VCaP (cell line): ENCODE measurements around the gene SERPINA7.

Experiments used
- H3K27ac ChIP-seq: fragments of 450-650 bp; 2 replicates; pipeline ENCODE4 v1.5.1; 2017
- TF ChIP-seq, protein P1 (sequence below): fragments of 450-650 bp; conservative IDR thresholded peaks from 2 replicates; pipeline ENCODE4 v1.5.1; 2017; ENCODE audit warnings: mild to moderate bottlenecking, moderate library complexity

The SERPINA7 gene, protein sequence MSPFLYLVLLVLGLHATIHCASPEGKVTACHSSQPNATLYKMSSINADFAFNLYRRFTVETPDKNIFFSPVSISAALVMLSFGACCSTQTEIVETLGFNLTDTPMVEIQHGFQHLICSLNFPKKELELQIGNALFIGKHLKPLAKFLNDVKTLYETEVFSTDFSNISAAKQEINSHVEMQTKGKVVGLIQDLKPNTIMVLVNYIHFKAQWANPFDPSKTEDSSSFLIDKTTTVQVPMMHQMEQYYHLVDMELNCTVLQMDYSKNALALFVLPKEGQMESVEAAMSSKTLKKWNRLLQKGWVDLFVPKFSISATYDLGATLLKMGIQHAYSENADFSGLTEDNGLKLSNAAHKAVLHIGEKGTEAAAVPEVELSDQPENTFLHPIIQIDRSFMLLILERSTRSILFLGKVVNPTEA

DNA sequence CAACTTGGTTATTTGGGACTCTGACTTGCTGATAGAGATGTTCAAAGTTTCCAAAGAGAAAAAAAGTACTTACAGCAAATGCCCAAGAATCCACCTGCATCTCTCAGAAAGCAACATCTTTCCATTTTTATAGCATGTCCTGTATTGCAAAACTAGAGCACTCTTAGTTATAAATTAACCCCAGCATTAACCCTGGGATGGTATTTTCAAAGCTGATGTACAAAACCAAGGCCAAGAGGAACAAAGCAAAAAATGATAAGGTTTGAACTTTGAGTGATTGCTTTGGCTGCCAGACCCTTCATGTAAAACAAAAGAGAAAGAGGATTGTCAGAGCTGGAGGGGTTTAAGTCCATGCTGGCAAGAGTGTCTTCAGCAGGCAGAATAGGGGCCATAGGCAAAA lies at the start of gene SERPINA7:
Gene SERPINA7, minus strand, starts transcription at position 103 of the 400 bp plus-strand sequence. CDS start 1,669 bp downstream, outside the sequence.
- TF ChIP-seq, protein P1, sequence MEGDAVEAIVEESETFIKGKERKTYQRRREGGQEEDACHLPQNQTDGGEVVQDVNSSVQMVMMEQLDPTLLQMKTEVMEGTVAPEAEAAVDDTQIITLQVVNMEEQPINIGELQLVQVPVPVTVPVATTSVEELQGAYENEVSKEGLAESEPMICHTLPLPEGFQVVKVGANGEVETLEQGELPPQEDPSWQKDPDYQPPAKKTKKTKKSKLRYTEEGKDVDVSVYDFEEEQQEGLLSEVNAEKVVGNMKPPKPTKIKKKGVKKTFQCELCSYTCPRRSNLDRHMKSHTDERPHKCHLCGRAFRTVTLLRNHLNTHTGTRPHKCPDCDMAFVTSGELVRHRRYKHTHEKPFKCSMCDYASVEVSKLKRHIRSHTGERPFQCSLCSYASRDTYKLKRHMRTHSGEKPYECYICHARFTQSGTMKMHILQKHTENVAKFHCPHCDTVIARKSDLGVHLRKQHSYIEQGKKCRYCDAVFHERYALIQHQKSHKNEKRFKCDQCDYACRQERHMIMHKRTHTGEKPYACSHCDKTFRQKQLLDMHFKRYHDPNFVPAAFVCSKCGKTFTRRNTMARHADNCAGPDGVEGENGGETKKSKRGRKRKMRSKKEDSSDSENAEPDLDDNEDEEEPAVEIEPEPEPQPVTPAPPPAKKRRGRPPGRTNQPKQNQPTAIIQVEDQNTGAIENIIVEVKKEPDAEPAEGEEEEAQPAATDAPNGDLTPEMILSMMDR = no peak

DNA sequence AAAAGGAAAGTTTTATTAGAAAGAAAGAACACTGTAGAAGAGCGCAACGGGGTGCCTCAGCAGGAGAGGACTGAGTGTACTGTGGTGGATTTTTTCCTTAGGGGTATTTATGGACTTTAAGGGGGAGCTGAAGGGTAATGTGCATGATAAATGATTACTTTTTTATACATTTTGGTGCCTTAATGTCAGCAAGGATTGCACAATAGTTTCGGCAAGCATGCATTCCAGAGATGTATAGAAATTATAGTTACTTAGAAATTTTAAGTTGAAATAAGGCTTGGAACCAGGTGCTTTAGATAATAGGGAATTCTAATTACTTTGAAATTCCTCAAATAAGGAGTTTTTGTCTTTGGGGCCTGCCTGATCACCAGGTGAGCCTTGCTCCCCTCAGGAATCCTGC lies 30.5 kb upstream of the SERPINA7 start:
- TF ChIP-seq, protein P1 = no peak

More for the DNA sequence above, at the start of gene SERPINA7:
- no peak within 1 kb of the TSS; the same call in 1 of the 2 replicates for H3K27ac ChIP-seq

DNA sequence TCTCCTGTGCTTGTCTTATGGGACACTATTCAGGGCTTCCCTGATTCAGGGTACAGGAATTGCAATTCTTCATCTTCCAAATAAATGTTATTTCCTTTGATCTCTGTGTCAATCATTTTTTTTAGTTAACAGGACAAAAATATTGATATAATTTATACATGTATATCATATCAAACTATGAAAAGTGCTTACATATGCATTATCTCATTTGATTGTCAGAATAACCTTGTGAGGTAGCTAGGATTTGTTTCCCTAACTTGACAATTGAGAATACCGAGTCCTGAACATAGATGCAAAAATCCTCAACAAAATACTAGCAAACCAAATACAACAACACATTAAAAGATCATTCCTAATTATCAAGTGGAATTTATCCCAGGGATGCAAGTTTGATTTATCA lies 11.5 kb upstream of the SERPINA7 start:
- H3K27ac ChIP-seq = no peak overlapping the region
- TF ChIP-seq, protein P1 = no peak

More for the DNA sequence above, 30.5 kb upstream of the SERPINA7 start:
- no peak overlapping the region for H3K27ac ChIP-seq

DNA sequence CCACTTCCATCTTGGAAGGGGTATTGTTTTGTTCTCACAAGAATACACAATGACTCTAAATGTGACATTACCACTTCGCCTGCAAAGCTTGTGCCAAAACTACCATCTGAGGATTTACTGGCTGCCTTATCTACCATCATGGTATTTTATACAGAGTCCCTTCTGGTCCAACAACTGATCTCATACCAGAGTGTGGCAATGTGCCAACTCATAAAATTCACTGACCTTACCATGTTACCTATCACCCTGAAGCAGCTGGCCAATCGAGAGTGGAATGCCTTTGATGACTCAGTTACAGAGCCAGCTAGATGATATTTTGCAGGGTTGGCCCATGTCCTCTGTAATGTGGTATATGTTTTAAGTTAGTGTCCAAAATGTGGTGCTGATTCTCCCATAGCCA lies 3.8 kb upstream of the SERPINA7 start:
- peak overlapping the region; percentile 66 for H3K27ac ChIP-seq
- TF ChIP-seq, protein P1 = no peak

DNA sequence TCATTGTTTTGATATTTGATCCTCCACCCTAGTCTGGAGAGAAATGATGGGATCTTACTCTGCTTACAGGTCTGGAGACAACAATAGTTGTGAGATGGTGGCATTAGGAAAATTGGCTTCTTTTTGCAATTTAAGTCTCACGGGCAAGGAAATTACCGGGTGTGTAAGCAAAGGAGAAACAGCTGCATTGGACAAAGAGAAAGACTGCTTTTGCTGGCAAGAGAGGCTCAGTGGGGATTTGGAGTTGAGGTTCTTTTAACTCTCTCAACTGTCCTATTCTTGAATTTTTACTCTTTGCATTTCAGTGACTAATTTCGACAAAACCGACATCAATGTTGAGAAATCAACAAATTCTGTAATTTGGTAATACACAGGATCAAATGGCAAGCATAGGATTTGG lies 2.3 kb upstream of the SERPINA7 start:
- TF ChIP-seq, protein P1 = no peak
- peak overlapping the region; percentile 66; the same call in 1 of the 2 replicates for H3K27ac ChIP-seq

DNA sequence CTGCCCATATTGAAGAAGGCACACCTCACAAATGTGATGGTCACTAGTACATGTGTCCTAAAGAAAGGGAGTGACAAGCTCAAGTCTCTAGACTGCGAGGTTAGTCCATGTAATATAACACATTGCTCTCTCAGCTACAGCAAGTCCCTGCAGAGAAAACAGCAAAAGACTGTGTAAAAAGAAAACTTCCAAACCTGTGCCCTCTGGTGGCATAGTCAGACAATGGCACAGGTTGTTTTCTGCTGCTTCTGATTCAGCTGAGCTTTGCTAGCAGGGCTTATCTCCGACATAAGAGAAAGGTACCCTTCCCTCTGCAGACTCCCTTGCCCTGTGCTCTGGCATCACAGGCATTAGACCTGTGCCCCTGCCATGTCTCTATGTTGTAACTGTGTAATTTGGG lies 1.4 kb upstream of the SERPINA7 start:
- TF ChIP-seq, protein P1 = peak; percentile 56
- H3K27ac ChIP-seq = no peak overlapping the region; the same call in 1 of the 2 replicates

DNA sequence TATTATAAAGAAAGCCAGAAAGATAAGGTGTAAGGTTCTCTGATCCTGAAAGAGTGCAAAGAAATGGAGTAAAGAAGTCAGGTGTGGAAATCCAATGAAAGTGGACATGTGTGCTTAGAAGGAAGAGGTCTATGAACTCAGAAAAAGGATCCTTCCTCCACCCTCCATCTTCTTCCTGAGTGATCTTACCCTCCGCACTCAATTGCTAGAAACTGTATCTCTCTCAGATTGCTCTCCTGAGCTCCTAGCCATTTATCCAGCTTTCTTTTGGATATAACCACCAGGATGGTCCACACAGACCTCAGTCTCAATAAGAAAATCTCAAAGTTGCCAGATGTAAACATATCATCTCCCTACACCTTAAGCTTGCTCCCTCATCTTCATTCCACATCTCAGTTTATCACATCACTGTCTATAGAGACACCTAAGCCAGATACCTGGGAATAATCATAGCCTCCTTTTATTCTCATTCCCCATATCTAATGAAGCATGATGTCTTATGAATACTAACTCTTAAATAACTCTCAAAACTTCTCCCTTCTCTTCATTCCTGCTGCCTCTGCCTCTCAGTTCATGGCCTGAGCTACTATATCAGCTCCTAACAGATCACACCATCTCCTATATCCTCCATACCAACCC lies 573 bp downstream of the SERPINA7 start:
- TF ChIP-seq, protein P1 = no peak
- H3K27ac ChIP-seq = no peak overlapping the region
